ENCODE measurements around the gene STX18. TPM values are rescaled to one million over a fixed set of nuclear protein-coding genes. Genes with fewer than 3 reads are reported as not detected.

The STX18 gene
- total RNA-seq, 1 experiment from 2014 or later: 18.5 TPM

GRCh38 chr4:4405358-4405962 is 136.4 kb downstream of the STX18 start:
- no peak overlapping the region for H3K4me3 ChIP-seq (replicated peaks in 1 of 2; ENCODE audit: low read depth in 1 of 2, low read length in 2 of 2)
- no peaks in the 10 kb centered on the region for H3K36me3 ChIP-seq (ENCODE audit: control insufficient read depth in 1 of 2, insufficient read depth in 2 of 2, low read length in 2 of 2)
- no peak for TF ChIP-seq SIN3A (IDR thresholded peaks at IDR 0.05; ENCODE audit: low read depth)
- TF ChIP-seq ZFX (IDR thresholded peaks at IDR 0.05): no peak
- TF ChIP-seq EZH2phosphoT487 (IDR thresholded peaks at IDR 0.05; ENCODE audit: borderline replicate concordance): no peak
- TF ChIP-seq, protein P1, sequence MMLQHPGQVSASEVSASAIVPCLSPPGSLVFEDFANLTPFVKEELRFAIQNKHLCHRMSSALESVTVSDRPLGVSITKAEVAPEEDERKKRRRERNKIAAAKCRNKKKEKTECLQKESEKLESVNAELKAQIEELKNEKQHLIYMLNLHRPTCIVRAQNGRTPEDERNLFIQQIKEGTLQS (IDR thresholded peaks at IDR 0.05): no peak
- no peak for TF ChIP-seq RAD21 (IDR thresholded peaks at IDR 0.05; ENCODE audit: low read depth)
- no peak for TF ChIP-seq ZNF274 (IDR thresholded peaks at IDR 0.05; ENCODE audit: low read depth, low read length)
- TF ChIP-seq ELF1 (IDR thresholded peaks at IDR 0.05; ENCODE audit: borderline replicate concordance, low read depth): no peak
- TF ChIP-seq, protein P2, sequence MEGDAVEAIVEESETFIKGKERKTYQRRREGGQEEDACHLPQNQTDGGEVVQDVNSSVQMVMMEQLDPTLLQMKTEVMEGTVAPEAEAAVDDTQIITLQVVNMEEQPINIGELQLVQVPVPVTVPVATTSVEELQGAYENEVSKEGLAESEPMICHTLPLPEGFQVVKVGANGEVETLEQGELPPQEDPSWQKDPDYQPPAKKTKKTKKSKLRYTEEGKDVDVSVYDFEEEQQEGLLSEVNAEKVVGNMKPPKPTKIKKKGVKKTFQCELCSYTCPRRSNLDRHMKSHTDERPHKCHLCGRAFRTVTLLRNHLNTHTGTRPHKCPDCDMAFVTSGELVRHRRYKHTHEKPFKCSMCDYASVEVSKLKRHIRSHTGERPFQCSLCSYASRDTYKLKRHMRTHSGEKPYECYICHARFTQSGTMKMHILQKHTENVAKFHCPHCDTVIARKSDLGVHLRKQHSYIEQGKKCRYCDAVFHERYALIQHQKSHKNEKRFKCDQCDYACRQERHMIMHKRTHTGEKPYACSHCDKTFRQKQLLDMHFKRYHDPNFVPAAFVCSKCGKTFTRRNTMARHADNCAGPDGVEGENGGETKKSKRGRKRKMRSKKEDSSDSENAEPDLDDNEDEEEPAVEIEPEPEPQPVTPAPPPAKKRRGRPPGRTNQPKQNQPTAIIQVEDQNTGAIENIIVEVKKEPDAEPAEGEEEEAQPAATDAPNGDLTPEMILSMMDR (IDR thresholded peaks at IDR 0.05 in 2 of 3, conservative IDR thresholded peaks at IDR 0.05 in 1 of 3; ENCODE audit: borderline replicate concordance in 1 of 3, insufficient read depth in 1 of 3, low read depth in 2 of 3, low read length in 2 of 3): no peak
- TF ChIP-seq, protein P3, sequence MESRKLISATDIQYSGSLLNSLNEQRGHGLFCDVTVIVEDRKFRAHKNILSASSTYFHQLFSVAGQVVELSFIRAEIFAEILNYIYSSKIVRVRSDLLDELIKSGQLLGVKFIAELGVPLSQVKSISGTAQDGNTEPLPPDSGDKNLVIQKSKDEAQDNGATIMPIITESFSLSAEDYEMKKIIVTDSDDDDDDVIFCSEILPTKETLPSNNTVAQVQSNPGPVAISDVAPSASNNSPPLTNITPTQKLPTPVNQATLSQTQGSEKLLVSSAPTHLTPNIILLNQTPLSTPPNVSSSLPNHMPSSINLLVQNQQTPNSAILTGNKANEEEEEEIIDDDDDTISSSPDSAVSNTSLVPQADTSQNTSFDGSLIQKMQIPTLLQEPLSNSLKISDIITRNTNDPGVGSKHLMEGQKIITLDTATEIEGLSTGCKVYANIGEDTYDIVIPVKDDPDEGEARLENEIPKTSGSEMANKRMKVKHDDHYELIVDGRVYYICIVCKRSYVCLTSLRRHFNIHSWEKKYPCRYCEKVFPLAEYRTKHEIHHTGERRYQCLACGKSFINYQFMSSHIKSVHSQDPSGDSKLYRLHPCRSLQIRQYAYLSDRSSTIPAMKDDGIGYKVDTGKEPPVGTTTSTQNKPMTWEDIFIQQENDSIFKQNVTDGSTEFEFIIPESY (IDR thresholded peaks at IDR 0.05; ENCODE audit: extremely low read depth, insufficient replicate concordance, low read length): no peak
- TF ChIP-seq JUND (IDR thresholded peaks at IDR 0.05): no peak
- TF ChIP-seq POLR2AphosphoS5 (IDR thresholded peaks at IDR 0.05; ENCODE audit: low read depth, low read length): no peak
- TF ChIP-seq, protein P4, sequence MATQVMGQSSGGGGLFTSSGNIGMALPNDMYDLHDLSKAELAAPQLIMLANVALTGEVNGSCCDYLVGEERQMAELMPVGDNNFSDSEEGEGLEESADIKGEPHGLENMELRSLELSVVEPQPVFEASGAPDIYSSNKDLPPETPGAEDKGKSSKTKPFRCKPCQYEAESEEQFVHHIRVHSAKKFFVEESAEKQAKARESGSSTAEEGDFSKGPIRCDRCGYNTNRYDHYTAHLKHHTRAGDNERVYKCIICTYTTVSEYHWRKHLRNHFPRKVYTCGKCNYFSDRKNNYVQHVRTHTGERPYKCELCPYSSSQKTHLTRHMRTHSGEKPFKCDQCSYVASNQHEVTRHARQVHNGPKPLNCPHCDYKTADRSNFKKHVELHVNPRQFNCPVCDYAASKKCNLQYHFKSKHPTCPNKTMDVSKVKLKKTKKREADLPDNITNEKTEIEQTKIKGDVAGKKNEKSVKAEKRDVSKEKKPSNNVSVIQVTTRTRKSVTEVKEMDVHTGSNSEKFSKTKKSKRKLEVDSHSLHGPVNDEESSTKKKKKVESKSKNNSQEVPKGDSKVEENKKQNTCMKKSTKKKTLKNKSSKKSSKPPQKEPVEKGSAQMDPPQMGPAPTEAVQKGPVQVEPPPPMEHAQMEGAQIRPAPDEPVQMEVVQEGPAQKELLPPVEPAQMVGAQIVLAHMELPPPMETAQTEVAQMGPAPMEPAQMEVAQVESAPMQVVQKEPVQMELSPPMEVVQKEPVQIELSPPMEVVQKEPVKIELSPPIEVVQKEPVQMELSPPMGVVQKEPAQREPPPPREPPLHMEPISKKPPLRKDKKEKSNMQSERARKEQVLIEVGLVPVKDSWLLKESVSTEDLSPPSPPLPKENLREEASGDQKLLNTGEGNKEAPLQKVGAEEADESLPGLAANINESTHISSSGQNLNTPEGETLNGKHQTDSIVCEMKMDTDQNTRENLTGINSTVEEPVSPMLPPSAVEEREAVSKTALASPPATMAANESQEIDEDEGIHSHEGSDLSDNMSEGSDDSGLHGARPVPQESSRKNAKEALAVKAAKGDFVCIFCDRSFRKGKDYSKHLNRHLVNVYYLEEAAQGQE (IDR thresholded peaks at IDR 0.05; ENCODE audit: low read depth): no peak
- ChIA-PET CTCF (no interaction called here), RAD21 (ENCODE audit: low non-redundant PET in 1 of 2, low total read pairs in 2 of 2, uncharacterized antibody in 2 of 2, unreplicated experiment in 2 of 2) (no interaction called here), POLR2A (no interaction called here)
- H3K27ac ChIP-seq (ENCODE audit: low read depth, low read length): no peak overlapping the region
- H3K27me3 ChIP-seq (ENCODE audit: insufficient read depth, low read length): no peaks in the 10 kb centered on the region
- no peak overlapping the region for H2AFZ ChIP-seq (ENCODE audit: low read depth, low read length, poor library complexity, severe bottlenecking)
- BruUV-seq (replicated peaks): no TSS peak
- no peak overlapping the region for H3K4me2 ChIP-seq (ENCODE audit: low read length)
- no peaks in the 10 kb centered on the region for H3K9me2 ChIP-seq (ENCODE audit: insufficient read depth)
- intact Hi-C loops (cut with micrococcal nuclease): no loop called here
- DNase-seq (ENCODE audit: low read depth, low spot score): no peak
- H3K79me2 ChIP-seq (ENCODE audit: insufficient read depth, low read length): no peaks in the 10 kb centered on the region
- peaks cover 11 to 14% of the 10 kb centered on the region in 2 experiments for H3K4me1 ChIP-seq (ENCODE audit: control insufficient read depth in 1 of 2, insufficient read depth in 2 of 2, low read length in 2 of 2)
- no peak overlapping the region for H3K9ac ChIP-seq (ENCODE audit: low read length)
- H4K20me1 ChIP-seq (ENCODE audit: insufficient read depth): no peaks in the 10 kb centered on the region
- H3K9me3 ChIP-seq (ENCODE audit: control insufficient read depth in 1 of 2, insufficient read depth in 1 of 2, low read depth in 1 of 2, low read length in 2 of 2): no peaks in the 10 kb centered on the region
- no peak for ATAC-seq
